LNCaP clone FGC (cell line): ENCODE measurements around the gene SPTBN1.

Experiments used
- DNase-seq: peaks from one replicate; pipeline ENCODE4 v3.0.0-alpha.2; 2011; ENCODE audit warnings: low read depth
- H3K4me3 ChIP-seq: 2 replicates; pipeline ENCODE4 v1.5.1; 2011; ENCODE audit warnings: mild to moderate bottlenecking, low read depth, low read length, control low read depth
- TF ChIP-seq, protein P1 (sequence below): IDR thresholded peaks from 2 replicates; pipeline ENCODE4 v1.5.1; 2012; ENCODE audit warnings: mild to moderate bottlenecking; ENCODE audit not compliant: control insufficient read depth, insufficient read depth; ENCODE audit errors: extremely low read depth

The SPTBN1 gene

DNA sequence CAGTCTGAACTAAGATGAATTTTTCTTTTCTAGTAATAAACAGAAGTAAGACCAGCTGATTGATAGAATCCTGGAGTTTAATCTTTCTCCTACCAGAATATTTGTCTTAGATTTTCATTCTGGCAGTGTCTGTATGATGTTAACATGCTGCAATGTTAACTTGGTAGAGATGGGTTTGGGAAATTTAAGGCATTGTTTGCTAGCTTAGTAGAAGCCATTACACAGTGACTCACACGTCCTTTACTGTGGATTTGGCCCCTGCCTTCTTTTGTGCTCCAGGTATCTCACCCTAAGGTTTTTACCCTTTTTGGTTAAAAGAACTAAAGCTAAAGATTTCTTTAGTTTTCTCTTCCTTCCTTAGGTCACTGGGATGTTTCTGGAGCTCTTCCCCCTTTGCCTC lies 84.1 kb downstream of the SPTBN1 start:
- no peak overlapping the region for H3K4me3 ChIP-seq
- DNase-seq, result no peak
- TF ChIP-seq, protein P1, sequence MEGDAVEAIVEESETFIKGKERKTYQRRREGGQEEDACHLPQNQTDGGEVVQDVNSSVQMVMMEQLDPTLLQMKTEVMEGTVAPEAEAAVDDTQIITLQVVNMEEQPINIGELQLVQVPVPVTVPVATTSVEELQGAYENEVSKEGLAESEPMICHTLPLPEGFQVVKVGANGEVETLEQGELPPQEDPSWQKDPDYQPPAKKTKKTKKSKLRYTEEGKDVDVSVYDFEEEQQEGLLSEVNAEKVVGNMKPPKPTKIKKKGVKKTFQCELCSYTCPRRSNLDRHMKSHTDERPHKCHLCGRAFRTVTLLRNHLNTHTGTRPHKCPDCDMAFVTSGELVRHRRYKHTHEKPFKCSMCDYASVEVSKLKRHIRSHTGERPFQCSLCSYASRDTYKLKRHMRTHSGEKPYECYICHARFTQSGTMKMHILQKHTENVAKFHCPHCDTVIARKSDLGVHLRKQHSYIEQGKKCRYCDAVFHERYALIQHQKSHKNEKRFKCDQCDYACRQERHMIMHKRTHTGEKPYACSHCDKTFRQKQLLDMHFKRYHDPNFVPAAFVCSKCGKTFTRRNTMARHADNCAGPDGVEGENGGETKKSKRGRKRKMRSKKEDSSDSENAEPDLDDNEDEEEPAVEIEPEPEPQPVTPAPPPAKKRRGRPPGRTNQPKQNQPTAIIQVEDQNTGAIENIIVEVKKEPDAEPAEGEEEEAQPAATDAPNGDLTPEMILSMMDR, result no peak

DNA sequence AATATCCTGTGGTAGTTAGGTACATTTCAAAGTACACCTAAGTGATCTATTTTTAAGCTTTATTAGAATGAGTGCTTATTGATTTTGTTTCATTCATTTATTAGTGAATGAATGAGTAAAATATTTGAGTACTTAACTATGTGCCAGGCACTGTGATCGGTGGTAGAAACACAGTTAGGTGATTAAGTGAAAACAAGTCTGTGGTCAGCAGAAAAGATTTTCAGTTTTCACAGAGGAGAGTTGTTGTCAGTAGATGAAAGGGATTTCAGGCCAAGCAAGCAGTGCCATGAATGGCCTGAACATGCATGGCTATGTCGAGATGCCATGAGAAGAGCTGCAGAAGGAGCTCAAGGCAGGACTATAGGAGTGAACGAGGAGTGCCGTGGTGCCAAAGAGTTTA lies 85.9 kb downstream of the SPTBN1 start:
- no peak for DNase-seq
- TF ChIP-seq, protein P1, result no peak
- H3K4me3 ChIP-seq, result no peak overlapping the region

DNA sequence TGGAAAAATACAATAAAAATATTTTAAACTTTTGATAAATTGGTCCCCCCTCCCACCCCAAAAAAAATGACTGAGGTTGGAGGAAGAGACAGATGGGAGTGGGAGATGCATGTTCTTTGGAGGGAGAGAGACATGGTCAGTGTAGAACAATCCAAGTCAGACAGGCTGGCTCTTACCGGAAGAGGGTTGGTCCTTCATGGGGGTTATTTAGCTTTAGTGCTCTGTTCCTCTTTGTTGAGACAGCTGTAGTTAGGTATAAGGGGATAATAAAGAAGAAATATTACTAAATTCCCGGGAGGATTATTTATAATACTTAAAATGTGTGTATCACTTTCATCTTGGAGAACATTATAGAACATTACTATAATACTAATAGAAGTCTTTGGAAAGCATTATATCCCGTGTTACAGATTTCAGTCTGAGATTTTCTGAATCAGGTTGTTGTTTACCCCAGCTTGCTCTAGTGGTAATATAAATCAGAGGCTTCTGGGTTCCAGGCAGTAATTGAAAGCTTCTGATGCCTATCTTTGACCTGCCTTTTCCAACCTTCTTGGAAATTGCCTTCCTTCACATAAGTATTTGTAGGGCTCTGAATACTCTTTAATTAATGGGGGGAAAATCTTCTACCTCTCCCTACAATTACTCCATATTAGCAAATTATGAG lies 87.7 kb downstream of the SPTBN1 start:
- no peak for DNase-seq
- TF ChIP-seq, protein P1, result no peak
- no peak overlapping the region for H3K4me3 ChIP-seq

DNA sequence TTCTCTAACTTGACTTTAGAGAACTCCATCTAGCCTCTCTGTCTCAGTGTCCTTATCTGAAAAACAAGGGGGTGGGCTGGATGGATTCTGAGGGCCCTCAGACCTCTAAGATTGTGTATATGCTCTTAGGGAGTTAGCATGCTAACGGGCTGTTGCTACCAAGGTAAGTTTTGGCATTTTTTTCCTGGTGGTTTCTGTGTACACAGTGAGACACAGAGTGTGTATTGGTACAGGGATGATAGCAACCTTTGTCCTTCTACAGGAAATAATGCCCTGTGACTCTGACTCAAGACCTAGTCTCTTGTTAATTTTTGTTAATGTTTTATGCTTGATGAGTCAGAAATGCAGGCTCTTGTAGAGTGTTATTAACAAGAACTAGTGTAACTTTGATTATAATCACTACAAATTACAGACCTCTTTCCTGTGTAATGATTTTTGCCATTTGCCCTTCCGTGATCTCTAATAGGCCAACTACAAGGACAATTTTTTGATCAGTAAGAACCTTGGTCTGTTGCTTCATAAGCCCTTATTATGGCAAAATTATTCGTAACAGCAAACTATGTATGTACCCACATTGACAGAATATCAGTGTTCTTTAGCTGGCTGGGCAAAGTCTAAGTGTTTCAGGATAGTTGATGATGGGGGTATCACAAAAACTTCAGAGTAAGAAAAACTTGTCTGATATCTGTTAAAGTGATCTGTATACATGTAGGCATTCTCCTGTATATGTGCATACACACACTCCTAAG lies 89.7 kb downstream of the SPTBN1 start:
- DNase-seq, result no peak
- TF ChIP-seq, protein P1, result no peak
- H3K4me3 ChIP-seq, result no peak overlapping the region

DNA sequence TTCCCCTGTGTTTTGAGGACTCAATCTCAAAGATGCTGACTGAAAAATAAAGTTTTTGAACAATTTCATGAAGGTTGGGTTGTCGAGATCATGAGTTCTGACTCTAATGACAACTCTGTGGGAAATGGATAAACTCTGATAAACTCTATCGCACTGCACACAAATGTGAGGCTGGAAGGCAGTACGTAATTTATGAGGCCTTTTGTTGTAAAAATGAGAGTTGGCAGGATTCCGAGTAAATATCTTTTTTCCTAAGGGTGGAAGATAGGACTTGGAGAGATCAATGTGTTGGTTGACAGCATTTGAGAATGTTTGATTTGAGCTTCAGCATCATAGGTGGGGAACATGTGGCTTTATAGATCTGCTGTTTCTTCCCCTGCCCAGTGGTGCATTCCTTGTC lies 90.4 kb downstream of the SPTBN1 start:
- no peak for DNase-seq
- no peak overlapping the region for H3K4me3 ChIP-seq
- TF ChIP-seq, protein P1, result no peak

DNA sequence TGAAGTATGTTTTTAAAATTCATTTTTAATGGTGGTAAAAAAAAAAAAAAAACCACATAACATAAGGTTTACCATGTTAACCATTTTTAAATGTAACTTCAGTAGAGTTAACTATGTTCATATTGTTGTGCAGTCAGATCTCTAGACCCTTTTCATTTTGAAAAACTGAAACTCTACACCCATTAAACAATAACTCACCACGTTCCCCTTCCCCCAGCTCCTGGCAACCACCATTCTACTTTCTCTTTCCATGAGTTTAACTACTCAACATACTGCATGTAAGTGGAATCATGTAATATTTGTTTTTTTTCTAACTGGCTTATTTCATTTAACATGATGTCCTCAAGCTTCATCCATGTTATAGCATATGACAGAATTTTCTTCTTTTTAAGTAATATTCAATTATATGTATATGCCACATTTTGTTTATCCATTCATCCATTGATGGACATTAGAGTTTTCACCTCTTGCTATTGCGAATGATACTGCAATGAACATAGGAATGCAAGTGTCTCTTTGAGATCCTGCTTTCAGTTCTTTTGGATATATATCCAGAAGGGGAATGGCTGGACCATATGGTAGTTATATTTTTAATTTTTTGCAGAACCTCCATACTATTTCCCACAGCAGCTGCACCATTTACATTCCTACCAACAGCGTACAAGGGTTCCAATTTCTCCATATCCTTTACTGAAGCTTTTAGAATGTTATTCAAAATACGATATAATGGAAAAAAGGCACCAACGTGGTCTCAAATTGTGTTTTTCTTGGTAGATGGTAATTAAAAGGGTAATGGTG lies 91.0 kb downstream of the SPTBN1 start:
- no peak for DNase-seq
- TF ChIP-seq, protein P1, result no peak
- H3K4me3 ChIP-seq, result no peak overlapping the region
